Measurements from ENCODE around the gene CCDC116.
"Not testable (repeated sequence)": the region's sequence is repeated elsewhere in the genome, so short reads cannot be mapped to it uniquely, and the experiment has no call there.

Gene CCDC116

GRCh38 chr22:21631025-21631424 lies 1.5 kb upstream of the CCDC116 start:
- no peak for DNase-seq (ENCODE audit: low spot score)

- no peak for DNase-seq (ENCODE audit: low spot score)
Observed at GRCh38 chr22:21632931-21633330, 371 bp downstream of the CCDC116 start.

GRCh38 chr22:21633481-21633880 lies 921 bp downstream of the CCDC116 start:
- no peak for DNase-seq (ENCODE audit: low spot score)

DNA sequence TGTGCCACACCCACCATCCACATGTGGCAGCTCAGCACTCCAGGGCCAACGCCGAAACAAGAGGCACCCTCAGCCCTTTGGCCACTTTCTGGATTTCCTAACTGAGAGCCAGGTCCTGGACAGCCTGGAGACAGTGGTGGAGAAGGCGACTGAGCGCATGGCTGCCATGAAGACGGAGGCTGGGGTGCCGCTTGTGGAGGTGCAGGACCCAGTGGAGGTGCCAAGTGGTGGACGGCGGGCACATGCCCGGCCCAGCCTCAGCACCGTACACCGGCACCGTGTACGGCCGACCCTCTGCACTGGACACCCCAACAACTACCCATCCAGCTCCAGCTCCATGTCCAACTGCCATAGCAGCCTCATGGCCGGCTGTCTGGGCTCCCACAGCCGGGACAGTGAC lies 1.5 kb downstream of the CCDC116 start:
- no peak for DNase-seq (ENCODE audit: low spot score)

DNA sequence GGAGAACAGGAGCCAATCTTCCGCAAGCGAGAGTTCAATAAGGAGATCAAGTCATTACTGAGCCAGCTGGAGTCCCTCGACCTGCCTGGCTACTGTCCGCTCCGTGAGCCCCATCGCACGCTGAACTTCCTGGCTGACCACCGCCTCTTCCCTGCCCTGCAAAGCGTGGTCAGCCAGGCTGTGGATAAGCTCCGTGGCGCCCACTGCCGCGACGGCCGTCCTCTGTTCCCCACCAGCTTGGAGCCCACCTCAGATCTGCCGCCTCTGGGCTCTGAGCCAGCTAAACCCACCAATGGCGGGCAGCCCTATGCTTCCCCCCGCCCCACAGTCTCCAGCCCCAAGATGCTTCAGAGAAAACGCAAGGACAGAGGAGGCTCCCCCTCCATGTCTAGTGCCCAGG lies 2.3 kb downstream of the CCDC116 start:
- DNase-seq (ENCODE audit: low spot score) = no peak

- no peak for DNase-seq (ENCODE audit: low spot score)
Observed at GRCh38 chr22:21635771-21636510, 3.4 kb downstream of the CCDC116 start.

DNA sequence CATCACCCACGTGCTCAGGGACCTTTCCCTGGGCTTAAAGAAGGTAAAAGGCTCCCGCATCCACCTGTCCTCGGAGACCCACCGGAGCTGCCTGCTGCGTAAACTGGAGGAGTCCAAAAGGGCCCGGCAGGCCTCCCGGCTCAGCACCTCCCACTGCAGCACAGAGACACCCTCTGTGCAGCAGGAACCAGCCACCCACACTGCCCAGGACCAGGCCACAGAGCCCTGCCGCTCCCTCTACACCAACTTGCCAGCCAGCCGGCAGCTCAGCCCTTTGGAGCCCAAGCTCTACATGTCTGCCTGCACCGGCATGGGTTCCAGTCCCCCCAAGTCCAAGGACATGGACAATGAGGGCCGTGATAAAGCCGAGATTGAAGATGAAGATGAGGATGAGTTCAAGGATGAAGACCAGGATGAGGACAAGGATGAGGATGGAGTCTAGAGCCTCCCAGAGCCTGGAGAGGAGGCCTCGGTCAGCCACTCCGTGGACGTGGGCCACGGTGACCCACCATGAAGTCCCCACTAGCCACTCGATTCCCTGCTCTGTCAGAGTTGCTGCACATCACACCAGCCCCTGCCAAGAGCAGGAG lies 4.2 kb downstream of the CCDC116 start:
- DNase-seq (ENCODE audit: low spot score) = no peak

GRCh38 chr22:21637450-21637849 lies 4.9 kb downstream of the CCDC116 start:
- not testable (repeated sequence) for DNase-seq (ENCODE audit: low spot score)

- DNase-seq (ENCODE audit: low spot score) = no peak
Observed at GRCh38 chr22:21639359-21639758, 6.8 kb downstream of the CCDC116 start.

GRCh38 chr22:21640810-21641209 lies 8.2 kb downstream of the CCDC116 start:
- no peak for DNase-seq (ENCODE audit: low spot score)

DNA sequence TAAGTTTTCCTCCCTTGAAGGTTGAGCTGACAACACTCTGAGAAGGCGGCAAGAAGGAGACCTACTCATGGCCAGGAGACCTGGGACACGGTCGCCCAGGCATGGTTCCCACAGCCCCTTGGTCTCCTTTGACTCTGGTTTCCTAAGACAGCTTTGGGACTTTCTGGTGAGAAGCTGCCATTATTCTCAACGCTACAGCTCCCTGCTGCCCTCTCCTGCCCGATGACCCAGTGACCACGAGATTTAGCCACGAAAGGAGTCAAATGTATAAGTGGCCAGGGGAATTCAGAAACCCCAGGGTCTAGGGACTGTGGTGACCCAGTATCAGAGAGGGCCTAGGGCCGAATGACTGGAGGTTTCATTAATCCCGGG lies 8.8 kb downstream of the CCDC116 start:
- peak; percentile 20 for DNase-seq (ENCODE audit: low spot score)

GRCh38 chr22:21641789-21642583 lies 9.4 kb downstream of the CCDC116 start, which contains the start of gene SDF2L1:
SDF2L1 (plus strand) TSS chr22:21642302; CDS start chr22:21642337, 35 bp downstream.
- DNase-seq (ENCODE audit: low spot score) = peak; percentile 99

GRCh38 chr22:21642584-21643448 lies 10.3 kb downstream of the CCDC116 start:
- peak; percentile 57 for DNase-seq (ENCODE audit: low spot score)

GRCh38 chr22:21643533-21644357 lies 11.2 kb downstream of the CCDC116 start:
- no peak for DNase-seq (ENCODE audit: low spot score)

GRCh38 chr22:21645513-21645912 lies 13.0 kb downstream of the CCDC116 start:
- DNase-seq (ENCODE audit: low spot score) = not testable (repeated sequence)

DNA sequence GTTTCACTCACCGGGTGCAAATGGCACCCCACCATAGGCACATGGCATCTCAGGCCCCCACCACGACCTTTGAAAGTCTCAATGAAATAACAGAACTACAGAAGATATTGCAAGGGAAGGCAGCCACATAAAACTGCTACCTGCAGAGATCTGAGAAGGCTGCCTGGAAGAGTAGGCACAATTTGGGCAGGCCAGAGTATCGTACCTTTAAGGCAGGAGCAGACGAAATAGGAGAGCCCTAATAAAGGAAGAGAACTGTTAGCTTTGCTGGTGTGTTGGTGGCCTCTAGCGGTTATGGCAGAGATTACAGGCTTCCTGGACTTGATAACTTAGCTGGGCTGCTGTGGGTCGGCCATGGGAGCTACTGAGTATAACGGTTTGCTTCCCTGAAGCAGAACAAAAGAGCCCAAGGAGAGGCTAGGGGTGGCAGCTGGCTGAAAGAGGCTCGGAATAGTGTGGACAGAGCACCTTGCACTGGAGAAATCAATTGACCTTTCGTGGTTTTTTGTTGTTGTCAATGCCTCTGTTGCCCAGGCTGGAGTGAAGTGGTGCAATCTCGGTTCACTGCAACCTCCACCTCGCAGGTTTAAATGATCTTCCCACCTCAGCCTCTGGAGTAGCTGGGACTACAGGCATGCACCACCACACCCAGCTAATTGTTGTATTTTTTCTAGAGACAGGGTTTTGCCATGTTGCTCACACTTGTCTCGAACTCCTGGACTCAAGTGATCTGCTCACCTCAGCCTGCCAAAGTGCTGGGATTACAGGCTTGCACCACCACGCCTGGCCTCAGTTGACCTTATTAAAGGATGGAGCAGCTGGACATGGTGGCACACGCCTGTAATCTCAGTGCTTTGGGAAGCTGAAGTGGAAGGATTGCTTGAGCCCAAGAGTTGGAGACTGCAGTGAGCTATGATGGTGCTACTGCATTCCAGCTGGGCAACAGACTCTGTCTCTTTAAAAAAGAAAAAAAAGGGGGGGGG lies 14.3 kb downstream of the CCDC116 start:
- DNase-seq (ENCODE audit: low spot score) = peak; percentile 83

- DNase-seq (ENCODE audit: low spot score) = no peak
Observed at GRCh38 chr22:21650280-21650679, 17.7 kb downstream of the CCDC116 start.

- DNase-seq (ENCODE audit: low spot score) = no peak
Observed at GRCh38 chr22:21650823-21651520, 18.4 kb downstream of the CCDC116 start.

DNA sequence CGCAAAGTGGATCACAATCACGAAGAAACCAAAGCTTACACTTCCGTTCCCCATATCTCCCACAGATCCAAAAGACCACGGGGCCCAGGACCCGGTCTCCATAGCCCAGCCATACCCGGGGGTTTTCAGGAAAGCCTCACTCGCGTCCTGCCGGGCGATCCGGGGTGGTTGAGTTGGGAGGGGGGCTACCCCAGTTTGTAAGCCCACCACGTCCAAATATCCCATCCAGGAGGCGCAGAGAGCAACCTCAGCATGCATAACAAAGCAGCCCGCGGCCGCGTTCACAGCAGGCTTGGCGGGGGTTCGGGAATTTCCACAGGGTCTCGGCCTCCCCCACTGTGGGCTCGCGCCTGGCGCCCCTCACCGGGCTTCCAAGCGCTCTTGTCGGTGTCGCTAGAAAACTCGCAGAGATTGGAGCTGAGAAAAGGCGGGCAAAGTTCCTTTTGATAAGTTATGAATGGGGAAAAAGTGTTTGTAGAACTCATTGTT lies 19.0 kb downstream of the CCDC116 start:
- no peak for DNase-seq (ENCODE audit: low spot score)
